WTC11 (cell line): ENCODE measurements around the gene TDP1.

ENCODE experiments used
- CREB1 ChIP-seq: sonication (generic); formaldehyde crosslinking; IDR thresholded peaks from 2 replicates; pipeline ENCODE4 v1.8.0; 2023; ENCODE audit warnings: mild to moderate bottlenecking, missing genetic modification reagents
- CTCF ChIP-seq: fragments of 200-600 bp; IDR thresholded peaks from 2 replicates; pipeline ENCODE4 v1.8.0; 2022; ENCODE audit warnings: antibody characterized with exemption
- GABPB1 ChIP-seq: sonication (generic); formaldehyde crosslinking; IDR thresholded peaks from 2 replicates; pipeline ENCODE4 v1.8.1; 2023; ENCODE audit warnings: mild to moderate bottlenecking, missing genetic modification reagents
- NR3C1 ChIP-seq: sonication (generic); formaldehyde crosslinking; conservative IDR thresholded peaks from 2 replicates; pipeline ENCODE4 v1.8.1; 2023; ENCODE audit warnings: low read depth, mild to moderate bottlenecking, missing genetic modification reagents
- SMAD3 ChIP-seq: sonication (generic); formaldehyde crosslinking; IDR thresholded peaks from 2 replicates; pipeline ENCODE4 v1.8.0; 2022; ENCODE audit warnings: missing genetic modification reagents, mild to moderate bottlenecking, borderline replicate concordance
- SP1 ChIP-seq: sonication (generic); formaldehyde crosslinking; conservative IDR thresholded peaks from 2 replicates; pipeline ENCODE4 v1.8.1; 2022; ENCODE audit warnings: missing genetic modification reagents
- TCF7 ChIP-seq: sonication (generic); formaldehyde crosslinking; IDR thresholded peaks from 2 replicates; pipeline ENCODE4 v1.8.0; 2022; ENCODE audit warnings: mild to moderate bottlenecking, low read depth, missing genetic modification reagents, moderate library complexity
- ZBTB21 ChIP-seq: sonication (generic); formaldehyde crosslinking; IDR thresholded peaks from 2 replicates; pipeline ENCODE4 v1.8.1; 2023; ENCODE audit warnings: mild to moderate bottlenecking, missing genetic modification reagents, borderline replicate concordance
- ZNF532 ChIP-seq: fragments of 250-450 bp; sonication (Bioruptor Pico); IDR thresholded peaks from 2 replicates; pipeline ENCODE4 v1.9.0; 2021; ENCODE audit warnings: mild to moderate bottlenecking, borderline replicate concordance
- ZNF671 ChIP-seq: fragments of 250-450 bp; sonication (Bioruptor Pico); IDR thresholded peaks from 2 replicates; pipeline ENCODE4 v1.8.0; 2021; ENCODE audit warnings: mild to moderate bottlenecking
- TF ChIP-seq, protein P1 (sequence below): sonication (generic); formaldehyde crosslinking; conservative IDR thresholded peaks from 2 replicates; pipeline ENCODE4 v1.8.1; 2023; ENCODE audit warnings: mild to moderate bottlenecking, low read depth, missing genetic modification reagents, moderate library complexity
- TF ChIP-seq, protein P2 (sequence below): sonication (generic); formaldehyde crosslinking; IDR thresholded peaks from 2 replicates; pipeline ENCODE4 v1.8.0; 2022; ENCODE audit warnings: missing genetic modification reagents

GRCh38 chr14:89947344-89947743, 8.4 kb upstream of the TDP1 start:
- TF ChIP-seq NR3C1 (CRISPR knock-in tag) = no peak
- no peak for TF ChIP-seq TCF7
- no peak for TF ChIP-seq CTCF
- TF ChIP-seq ZBTB21 = no peak
- no peak for TF ChIP-seq SMAD3
- TF ChIP-seq, protein P1, sequence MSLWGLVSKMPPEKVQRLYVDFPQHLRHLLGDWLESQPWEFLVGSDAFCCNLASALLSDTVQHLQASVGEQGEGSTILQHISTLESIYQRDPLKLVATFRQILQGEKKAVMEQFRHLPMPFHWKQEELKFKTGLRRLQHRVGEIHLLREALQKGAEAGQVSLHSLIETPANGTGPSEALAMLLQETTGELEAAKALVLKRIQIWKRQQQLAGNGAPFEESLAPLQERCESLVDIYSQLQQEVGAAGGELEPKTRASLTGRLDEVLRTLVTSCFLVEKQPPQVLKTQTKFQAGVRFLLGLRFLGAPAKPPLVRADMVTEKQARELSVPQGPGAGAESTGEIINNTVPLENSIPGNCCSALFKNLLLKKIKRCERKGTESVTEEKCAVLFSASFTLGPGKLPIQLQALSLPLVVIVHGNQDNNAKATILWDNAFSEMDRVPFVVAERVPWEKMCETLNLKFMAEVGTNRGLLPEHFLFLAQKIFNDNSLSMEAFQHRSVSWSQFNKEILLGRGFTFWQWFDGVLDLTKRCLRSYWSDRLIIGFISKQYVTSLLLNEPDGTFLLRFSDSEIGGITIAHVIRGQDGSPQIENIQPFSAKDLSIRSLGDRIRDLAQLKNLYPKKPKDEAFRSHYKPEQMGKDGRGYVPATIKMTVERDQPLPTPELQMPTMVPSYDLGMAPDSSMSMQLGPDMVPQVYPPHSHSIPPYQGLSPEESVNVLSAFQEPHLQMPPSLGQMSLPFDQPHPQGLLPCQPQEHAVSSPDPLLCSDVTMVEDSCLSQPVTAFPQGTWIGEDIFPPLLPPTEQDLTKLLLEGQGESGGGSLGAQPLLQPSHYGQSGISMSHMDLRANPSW = no peak
- TF ChIP-seq, protein P2, sequence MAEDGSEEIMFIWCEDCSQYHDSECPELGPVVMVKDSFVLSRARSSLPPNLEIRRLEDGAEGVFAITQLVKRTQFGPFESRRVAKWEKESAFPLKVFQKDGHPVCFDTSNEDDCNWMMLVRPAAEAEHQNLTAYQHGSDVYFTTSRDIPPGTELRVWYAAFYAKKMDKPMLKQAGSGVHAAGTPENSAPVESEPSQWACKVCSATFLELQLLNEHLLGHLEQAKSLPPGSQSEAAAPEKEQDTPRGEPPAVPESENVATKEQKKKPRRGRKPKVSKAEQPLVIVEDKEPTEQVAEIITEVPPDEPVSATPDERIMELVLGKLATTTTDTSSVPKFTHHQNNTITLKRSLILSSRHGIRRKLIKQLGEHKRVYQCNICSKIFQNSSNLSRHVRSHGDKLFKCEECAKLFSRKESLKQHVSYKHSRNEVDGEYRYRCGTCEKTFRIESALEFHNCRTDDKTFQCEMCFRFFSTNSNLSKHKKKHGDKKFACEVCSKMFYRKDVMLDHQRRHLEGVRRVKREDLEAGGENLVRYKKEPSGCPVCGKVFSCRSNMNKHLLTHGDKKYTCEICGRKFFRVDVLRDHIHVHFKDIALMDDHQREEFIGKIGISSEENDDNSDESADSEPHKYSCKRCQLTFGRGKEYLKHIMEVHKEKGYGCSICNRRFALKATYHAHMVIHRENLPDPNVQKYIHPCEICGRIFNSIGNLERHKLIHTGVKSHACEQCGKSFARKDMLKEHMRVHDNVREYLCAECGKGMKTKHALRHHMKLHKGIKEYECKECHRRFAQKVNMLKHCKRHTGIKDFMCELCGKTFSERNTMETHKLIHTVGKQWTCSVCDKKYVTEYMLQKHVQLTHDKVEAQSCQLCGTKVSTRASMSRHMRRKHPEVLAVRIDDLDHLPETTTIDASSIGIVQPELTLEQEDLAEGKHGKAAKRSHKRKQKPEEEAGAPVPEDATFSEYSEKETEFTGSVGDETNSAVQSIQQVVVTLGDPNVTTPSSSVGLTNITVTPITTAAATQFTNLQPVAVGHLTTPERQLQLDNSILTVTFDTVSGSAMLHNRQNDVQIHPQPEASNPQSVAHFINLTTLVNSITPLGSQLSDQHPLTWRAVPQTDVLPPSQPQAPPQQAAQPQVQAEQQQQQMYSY = no peak
- TF ChIP-seq ZNF671 = no peak
- no peak for TF ChIP-seq GABPB1 (CRISPR knock-in tag)
- TF ChIP-seq ZNF532 (CRISPR knock-in tag) = no peak
- no peak for TF ChIP-seq CREB1 (CRISPR knock-in tag)
- no peak for TF ChIP-seq SP1 (CRISPR knock-in tag)
